H1 (cell line): Measurements from ENCODE around the gene NUP210L. TPM values are rescaled to one million over a fixed set of nuclear protein-coding genes. Genes with fewer than 3 reads are reported as not detected.

ENCODE experiments used
- CTCF ChIA-PET: fragments of 300-600 bp; sonication (Branson Sonifier 250); formaldehyde crosslinking; loops from one replicate; lab custom pipeline; 2021; ENCODE audit not compliant: partially characterized antibody; lab: Charles Lee
- POLR2A ChIA-PET: fragments of 300-600 bp; sonication (Branson Sonifier 250); formaldehyde crosslinking; loops from one replicate; lab custom pipeline; 2021; ENCODE audit warnings: inconsistent platforms; ENCODE audit not compliant: partially characterized antibody; lab: Charles Lee
- DNase-seq, 2 experiments: peaks; one replicate each; pipeline versions ENCODE4 v3.0.0 to v3.0.0-alpha.2; 2010 to 2022; ENCODE audit warnings: low spot score in 2 of 2, low read depth in 1 of 2, mixed read lengths in 1 of 2
- FAIRE-seq: peaks from 2 replicates; lab custom pipeline; 2011; peaks lifted over from hg19 to GRCh38; lab: Jason Lieb, UNC
- H2AFZ ChIP-seq: 2 replicates; pipeline ENCODE4 v1.8.1; 2012; ENCODE audit warnings: low read length, inconsistent platforms
- H2AK5ac ChIP-seq: 2 replicates; pipeline ENCODE4 v1.6.1; 2013; ENCODE audit warnings: low read depth, low read length
- H2BK120ac ChIP-seq: replicated peaks from 2 replicates; pipeline ENCODE3; 2013; ENCODE audit warnings: low read depth, low read length, inconsistent platforms
- H2BK12ac ChIP-seq: 2 replicates; pipeline ENCODE4 v1.6.1; 2013; ENCODE audit warnings: low read depth, low read length
- H2BK15ac ChIP-seq: 2 replicates; pipeline ENCODE4 v1.6.1; 2013; ENCODE audit warnings: low read length
- H2BK20ac ChIP-seq: 2 replicates; pipeline ENCODE4 v1.6.1; 2013; ENCODE audit warnings: low read length
- H2BK5ac ChIP-seq: 2 replicates; pipeline ENCODE4 v1.6.1; 2013; ENCODE audit warnings: low read depth, low read length
- H3K14ac ChIP-seq: 2 replicates; pipeline ENCODE4 v1.6.1; 2013; ENCODE audit warnings: inconsistent platforms; ENCODE audit not compliant: insufficient read length
- H3K18ac ChIP-seq: 2 replicates; pipeline ENCODE4 v1.6.1; 2013; ENCODE audit warnings: low read length; ENCODE audit errors: extremely low read depth
- H3K23ac ChIP-seq: 2 replicates; pipeline ENCODE4 v1.6.1; 2013; ENCODE audit warnings: inconsistent platforms; ENCODE audit not compliant: insufficient read length
- H3K23me2 ChIP-seq: 2 replicates; pipeline ENCODE4 v1.6.1; 2013; ENCODE audit warnings: low read depth, low read length
- H3K27ac ChIP-seq: 2 replicates; pipeline ENCODE4 v1.6.1; 2011; ENCODE audit warnings: low read depth, low read length, inconsistent platforms
- H3K27me3 ChIP-seq, 4 experiments: replicated peaks in 1 of 4; 1 replicate in 1 of 4; 2 replicates in 3 of 4; pipeline versions ENCODE4 v1.6.1 to v1.8.1; 2011 to 2013; ENCODE audit warnings: low read length in 3 of 4, mild to moderate bottlenecking in 3 of 4, inconsistent platforms in 2 of 4, mixed read lengths in 2 of 4, moderate library complexity in 1 of 4; ENCODE audit not compliant: control insufficient read depth in 3 of 4, insufficient read depth in 3 of 4; ENCODE audit errors: extremely low read depth in 1 of 4
- H3K36me3 ChIP-seq, 4 experiments: 2 replicates each; pipeline versions ENCODE4 v1.6.1 to v1.8.1; 2011 to 2013; ENCODE audit warnings: mild to moderate bottlenecking in 4 of 4, low read length in 3 of 4, moderate library complexity in 2 of 4, control low read depth in 1 of 4, inconsistent platforms in 1 of 4; ENCODE audit not compliant: insufficient read depth in 4 of 4, control insufficient read depth in 2 of 4
- H3K4ac ChIP-seq: replicated peaks from 2 replicates; pipeline ENCODE3; 2013; ENCODE audit warnings: low read length, low read depth, mixed read lengths, inconsistent platforms; ENCODE audit not compliant: insufficient read length
- H3K4me1 ChIP-seq, 4 experiments: replicated peaks in 1 of 4; 1 replicate in 1 of 4; 2 replicates in 3 of 4; pipeline versions ENCODE4 v1.6.1 to v1.8.1; 2011 to 2013; ENCODE audit warnings: low read length in 3 of 4, inconsistent platforms in 2 of 4, mixed read lengths in 1 of 4; ENCODE audit not compliant: insufficient read depth in 4 of 4, control insufficient read depth in 3 of 4
- H3K4me2 ChIP-seq, 2 experiments: 2 replicates each; pipeline versions ENCODE4 v1.6.1 to v1.8.1; 2011 to 2013; ENCODE audit warnings: low read depth in 2 of 2, low read length in 2 of 2, control low read depth in 1 of 2, inconsistent platforms in 1 of 2, mild to moderate bottlenecking in 1 of 2; ENCODE audit not compliant: insufficient read depth in 1 of 2
- H3K4me3 ChIP-seq, 4 experiments: fragments of 200-600, 300-600 bp in 1 of 4; sonication (generic), shearing (Covaris generic), sonication (Bioruptor Twin) in 1 of 4; 2 replicates each; pipeline versions ENCODE4 v1.5.1 to v1.8.1; 2011 to 2016; ENCODE audit warnings: low read length in 4 of 4, low read depth in 3 of 4, control low read depth in 2 of 4, inconsistent platforms in 2 of 4, mild to moderate bottlenecking in 2 of 4, mixed read lengths in 1 of 4, moderate library complexity in 1 of 4; ENCODE audit not compliant: insufficient read depth in 2 of 4; ENCODE audit errors: extremely low read depth in 1 of 4
- H3K56ac ChIP-seq: replicated peaks from 2 replicates; pipeline ENCODE3; 2013; ENCODE audit warnings: low read depth, mild to moderate bottlenecking, mixed read lengths, low read length, inconsistent platforms; ENCODE audit not compliant: insufficient read length
- H3K79me1 ChIP-seq: 2 replicates; pipeline ENCODE4 v1.6.1; 2013; ENCODE audit warnings: low read depth, low read length, control low read depth
- H3K79me2 ChIP-seq, 2 experiments: 2 replicates each; pipeline versions ENCODE4 v1.6.1 to v1.8.1; 2012 to 2013; ENCODE audit warnings: low read length in 2 of 2, mild to moderate bottlenecking in 2 of 2, inconsistent platforms in 1 of 2; ENCODE audit not compliant: insufficient read depth in 2 of 2, control insufficient read depth in 1 of 2
- H3K9ac ChIP-seq, 4 experiments: replicated peaks in 1 of 4; 1 replicate in 1 of 4; 2 replicates in 3 of 4; pipeline versions ENCODE4 v1.6.1 to v1.8.1; 2011 to 2013; ENCODE audit warnings: low read depth in 3 of 4, low read length in 3 of 4, control low read depth in 2 of 4, mild to moderate bottlenecking in 2 of 4, moderate library complexity in 2 of 4, inconsistent platforms in 1 of 4; ENCODE audit errors: extremely low read depth in 1 of 4
- H3K9me3 ChIP-seq, 2 experiments: 2 replicates each; pipeline versions ENCODE4 v1.6.1 to v1.8.1; 2012 to 2013; ENCODE audit warnings: mild to moderate bottlenecking in 2 of 2, moderate library complexity in 2 of 2, control low read depth in 1 of 2, inconsistent platforms in 1 of 2, low read depth in 1 of 2, low read length in 1 of 2, mixed read lengths in 1 of 2; ENCODE audit not compliant: insufficient read depth in 2 of 2
- H4K20me1 ChIP-seq, 2 experiments: replicated peaks in 1 of 2; 2 replicates each; pipeline versions ENCODE3 to v1.8.1; 2011 to 2013; ENCODE audit warnings: inconsistent platforms in 2 of 2, low read length in 2 of 2, mild to moderate bottlenecking in 1 of 2; ENCODE audit not compliant: insufficient read depth in 2 of 2, control insufficient read depth in 1 of 2
- H4K5ac ChIP-seq: 2 replicates; pipeline ENCODE4 v1.6.1; 2013; ENCODE audit warnings: low read length, low read depth, mixed read lengths, inconsistent platforms; ENCODE audit not compliant: insufficient read length
- H4K8ac ChIP-seq: 2 replicates; pipeline ENCODE4 v1.8.0; 2013; ENCODE audit warnings: mild to moderate bottlenecking, moderate library complexity, low read length, inconsistent platforms; ENCODE audit not compliant: insufficient read depth; ENCODE audit errors: extremely low read depth
- H4K91ac ChIP-seq: replicated peaks from 2 replicates; pipeline ENCODE3; 2013; ENCODE audit warnings: low read length, mixed read lengths, inconsistent platforms; ENCODE audit not compliant: insufficient read length
- CHD2 ChIP-seq: IDR thresholded peaks from 2 replicates; pipeline ENCODE4 v1.6.1; 2012; ENCODE audit warnings: low read length, improper control_type of control experiment
- HDAC2 ChIP-seq, 2 experiments: fragments of 300-600 bp in 1 of 2; sonication (generic) in 1 of 2; IDR thresholded peaks; 2 replicates each; pipeline ENCODE4 v1.6.1; 2011 to 2012; ENCODE audit warnings: low read depth in 2 of 2, low read length in 2 of 2, mild to moderate bottlenecking in 2 of 2, moderate library complexity in 2 of 2, borderline replicate concordance in 1 of 2, inconsistent platforms in 1 of 2
- KDM5A ChIP-seq: fragments of 200-600 bp; IDR thresholded peaks from 2 replicates; pipeline ENCODE4 v1.7.1; 2012; ENCODE audit warnings: mild to moderate bottlenecking, low read length, inconsistent platforms, mixed read lengths
- TEAD4 ChIP-seq: IDR thresholded peaks from 2 replicates; pipeline ENCODE4 v1.6.1; 2012; ENCODE audit warnings: low read depth, low read length, inconsistent platforms, mixed read lengths
- WGBS, 2 experiments: shearing (Covaris generic) in 1 of 2; methylation state at CpG; one replicate each; pipeline versions ENCODE4 v1.1.6 to v1.1.7; 2013 to 2015; ENCODE audit warnings: low lambda C conversion rate in 2 of 2, mixed read lengths in 2 of 2, inconsistent platforms in 1 of 2, low coverage in 1 of 2, missing lambda C conversion rate in 1 of 2; ENCODE audit not compliant: insufficient replicate concordance in 2 of 2, insufficient coverage in 1 of 2, insufficient read length in 1 of 2; ENCODE audit errors: extremely low coverage in 1 of 2, missing lambda C conversion rate in 1 of 2; 5-methylcytosine and 5-hydroxymethylcytosine counted together
- polyA plus RNA-seq, 7 experiments: library from polyadenylated mRNA; depleted of rRNA in 3 of 7; stranded (reverse) in 5 of 7; unstranded in 2 of 7; fragments of >200 nt in 5 of 7; fragments of 200-250 nt in 2 of 7; gene quantifications; 1 replicate in 5 of 7; 2 replicates in 1 of 7; 4 replicates in 1 of 7; pipeline versions ENCODE4 v1.2.1 to v1.2.3, GENCODE V29; 2011 to 2013; ENCODE audit warnings: missing spikeins in 2 of 7, mixed read lengths in 2 of 7
- total RNA-seq: library from RNA; stranded (reverse); fragmentation: NEBNext Ultra II Directional; extraction: Animal tissue kit (Norgen Biotek cat#: 25700); gene quantifications from 2 replicates; pipeline ENCODE4 v1.2.1, GENCODE V29; 2021

The NUP210L gene
- total and polyA plus RNA-seq, 2 of the 8 experiments (the other 6 are each of a cell fraction or from before 2014, with no cell fraction given) = not detected

DNA sequence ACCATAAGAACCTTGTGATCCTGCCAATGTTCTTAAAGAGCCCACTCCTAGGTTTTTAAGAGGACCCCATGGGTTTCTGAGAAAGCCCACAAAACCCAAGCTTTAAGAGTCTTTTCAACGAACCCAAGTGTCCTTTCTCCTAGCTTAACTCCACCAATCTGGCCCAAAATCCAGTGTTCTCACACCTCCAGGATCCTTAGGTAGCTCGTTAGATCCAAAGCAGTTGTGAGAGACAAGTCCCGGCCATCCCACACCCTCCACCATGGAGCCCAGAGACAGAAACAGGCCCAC lies 210.1 kb downstream of the NUP210L start:
- Histone ChIP-seq H3K4me3 (peak overlapping the region in 1 of 4 experiments; percentile 79; a peak in 2 of 8 replicates), H3K36me3 (peaks cover 6 to 26% (median 17%) of the 10 kb centered on the region in 4 experiments; a peak in 4 of 8 replicates), H3K18ac (no peak overlapping the region), H3K27me3 (no peaks in the 10 kb centered on the region), H4K91ac (no peak overlapping the region), H3K4me2 (peak overlapping the region; percentile 69 to 89; a peak in 2 of 4 replicates), H4K20me1 (peaks cover 2 to 3% of the 10 kb centered on the region in 2 experiments), H3K4ac (no peak overlapping the region), H4K5ac (no peak overlapping the region), H4K8ac (no peak overlapping the region), H3K23me2 (peaks cover 6% of the 10 kb centered on the region; the same call in 1 of the 2 replicates), H3K79me1 (no peaks in the 10 kb centered on the region), H2AFZ (no peak overlapping the region), H2BK5ac (no peak overlapping the region), H3K27ac (no peak overlapping the region), H3K14ac (no peak overlapping the region), H3K23ac (no peak overlapping the region), H3K9me3 (no peaks in the 10 kb centered on the region), H2BK15ac (no peak overlapping the region), H3K4me1 (peaks cover 0 to 5% (median 2%) of the 10 kb centered on the region in 4 experiments; a peak in 2 of 7 replicates), H3K56ac (no peak overlapping the region), H2BK12ac (no peak overlapping the region), H2BK120ac (no peak overlapping the region), H2AK5ac (no peak overlapping the region), H3K79me2 (peaks cover 0 to 18% of the 10 kb centered on the region in 2 experiments; a peak in 2 of 4 replicates), H2BK20ac (no peak overlapping the region), H3K9ac (no peak overlapping the region)
- 97% methylated on average over 3 of the region's 3 CpGs; no CpG with 5 or more reads in 1 of the 2 experiments for WGBS, 2 experiments
- no peak for DNase-seq
- no peak for TF ChIP-seq HDAC2 (IDR thresholded peaks at IDR 0.05; ENCODE audit: borderline replicate concordance in 1 of 2, low read depth in 2 of 2, low read length in 2 of 2)
- no peak for TF ChIP-seq KDM5A
- TF ChIP-seq CHD2 = no peak
- no peak for TF ChIP-seq TEAD4
- POLR2A ChIA-PET = interaction anchor here (0.7 to 11.4 kb wide), 12 partner anchors 11 to 147 kb away, joined by 3 to 75 read pairs (median 35); partner anchors contain the start of genes CREB3L4, CRTC2, GATAD2B and JTB
- FAIRE-seq = no peak
- CTCF ChIA-PET = interaction anchor here (0.6 to 4.2 kb wide), 17 partner anchors 10 to 433 kb away, joined by 3 to 31 read pairs (median 4); partner anchors contain the start of genes CREB3L4, CRTC2 and RAB13
